Cerebellar cortex (tissue), 1 donor: Measurements from ENCODE around the gene MAP3K15.

Experiments
- DNase-seq: peaks from one replicate; pipeline ENCODE4 v3.0.0-alpha.2; 2015; ENCODE audit warnings: low spot score

Gene MAP3K15

GRCh38 chrX:19514791-19515614 lies at the start of gene MAP3K15:
Gene MAP3K15 (minus strand): TSS chrX:19515508. CDS start chrX:19515261, 247 bp downstream.
- DNase-seq, result peak; percentile 10

GRCh38 chrX:19564606-19565005 lies 49.3 kb upstream of the MAP3K15 start:
- no peak for DNase-seq

DNA sequence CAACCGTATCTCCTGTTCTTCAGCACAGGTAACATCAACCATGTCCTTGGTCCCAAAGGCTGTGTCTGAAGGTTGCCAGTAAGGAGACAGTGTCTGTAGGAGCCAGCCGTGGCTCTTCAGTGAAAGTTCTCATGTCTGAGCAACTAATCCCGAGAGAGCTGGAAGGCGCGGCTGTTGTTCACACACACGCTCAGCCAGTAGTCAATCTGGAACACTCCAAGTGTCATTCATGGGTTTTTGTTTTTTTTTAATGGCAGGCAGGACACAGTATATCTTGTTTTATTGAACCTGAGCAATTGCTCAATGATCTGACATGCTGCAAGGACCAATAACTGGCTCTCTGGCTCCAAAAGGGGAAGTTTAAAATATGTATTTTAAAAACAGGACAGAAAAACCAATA lies 48.4 kb upstream of the MAP3K15 start:
- DNase-seq, result no peak

DNA sequence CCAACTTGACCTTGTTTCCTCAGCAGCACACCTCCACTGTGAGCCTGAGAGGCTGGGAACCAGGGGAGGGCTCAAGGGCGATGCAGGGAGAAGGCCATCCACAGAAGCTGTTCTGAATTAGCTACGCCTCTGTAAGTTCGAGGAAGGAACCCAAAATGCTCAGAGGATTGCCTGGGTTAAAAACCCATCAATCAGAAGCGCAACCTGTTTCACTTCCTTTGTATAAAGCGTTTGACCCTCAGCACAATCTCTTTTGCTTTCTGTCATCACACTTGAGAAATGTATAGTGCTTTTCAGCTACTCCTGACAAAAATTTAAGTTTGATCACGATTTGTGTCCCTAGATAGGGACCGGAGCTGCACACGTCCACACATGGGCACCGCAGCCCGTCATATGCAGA lies 48.0 kb upstream of the MAP3K15 start:
- no peak for DNase-seq

GRCh38 chrX:19560611-19561010 lies 45.3 kb upstream of the MAP3K15 start:
- DNase-seq, result no peak

DNA sequence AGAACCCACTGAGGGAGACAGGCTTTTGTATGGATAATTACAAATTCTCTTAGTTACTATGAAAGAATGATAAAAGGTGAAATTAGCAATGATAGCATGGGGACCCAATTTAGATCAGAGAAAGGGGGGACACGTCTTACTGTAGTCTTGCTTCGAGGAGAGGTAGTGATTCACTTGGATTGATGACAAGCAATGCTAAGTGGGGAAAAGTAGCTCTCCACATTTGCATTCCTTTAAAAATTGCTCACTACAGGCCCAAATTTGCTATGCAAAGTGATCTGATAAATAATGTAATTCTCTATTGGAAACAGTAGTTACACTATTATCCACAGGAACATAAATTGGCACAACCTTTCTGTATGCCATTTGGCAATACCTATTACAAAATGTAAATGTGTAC lies 42.5 kb upstream of the MAP3K15 start:
- no peak for DNase-seq

DNA sequence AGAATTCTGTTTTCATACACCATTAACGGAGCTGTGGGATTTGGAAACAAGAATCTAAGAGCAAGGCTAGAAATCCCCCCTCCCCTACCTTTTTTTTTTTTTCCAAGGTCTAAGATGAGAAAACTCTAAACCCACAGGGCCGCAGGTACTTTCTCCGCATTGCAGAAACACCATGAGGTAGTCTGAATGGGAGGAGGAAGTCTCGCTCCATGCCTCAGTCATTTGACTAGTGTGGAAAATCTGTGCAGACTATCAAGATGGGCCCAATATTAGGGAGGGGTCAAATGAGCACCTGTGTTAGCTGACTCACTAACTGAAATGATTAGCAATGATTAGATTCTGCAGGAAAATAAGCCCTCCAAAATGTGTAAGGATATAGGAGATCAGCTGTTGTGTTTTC lies 40.9 kb upstream of the MAP3K15 start:
- no peak for DNase-seq

GRCh38 chrX:19555683-19556082 lies 40.4 kb upstream of the MAP3K15 start:
- DNase-seq, result no peak

- no peak for DNase-seq
These were observed 39.9 kb upstream of the MAP3K15 start for GRCh38 chrX:19555236-19555635.

- no peak for DNase-seq
These were observed 39.5 kb upstream of the MAP3K15 start for GRCh38 chrX:19554786-19555185.

DNA sequence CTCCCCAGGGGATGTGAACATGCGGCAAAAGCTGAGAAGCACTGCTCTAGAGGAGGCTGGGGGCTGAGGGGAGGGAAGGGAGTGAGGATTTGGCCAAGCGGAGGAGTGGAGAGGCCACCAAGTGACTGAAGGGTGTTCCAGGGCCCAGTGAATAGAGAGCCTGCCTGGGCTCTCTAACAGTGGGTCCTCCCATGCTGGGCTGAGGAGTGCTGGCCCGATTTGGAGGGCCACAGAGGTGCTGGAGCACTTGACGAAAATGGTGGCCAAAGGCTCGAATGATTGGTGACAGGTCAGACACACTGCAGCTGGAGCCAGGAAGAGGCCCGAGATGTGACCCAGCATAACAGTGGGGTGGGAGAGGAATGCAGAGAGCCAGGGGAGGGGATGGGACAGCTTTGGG lies 37.5 kb upstream of the MAP3K15 start:
- DNase-seq, result no peak

GRCh38 chrX:19549838-19550237 lies 34.5 kb upstream of the MAP3K15 start:
- DNase-seq, result no peak

DNA sequence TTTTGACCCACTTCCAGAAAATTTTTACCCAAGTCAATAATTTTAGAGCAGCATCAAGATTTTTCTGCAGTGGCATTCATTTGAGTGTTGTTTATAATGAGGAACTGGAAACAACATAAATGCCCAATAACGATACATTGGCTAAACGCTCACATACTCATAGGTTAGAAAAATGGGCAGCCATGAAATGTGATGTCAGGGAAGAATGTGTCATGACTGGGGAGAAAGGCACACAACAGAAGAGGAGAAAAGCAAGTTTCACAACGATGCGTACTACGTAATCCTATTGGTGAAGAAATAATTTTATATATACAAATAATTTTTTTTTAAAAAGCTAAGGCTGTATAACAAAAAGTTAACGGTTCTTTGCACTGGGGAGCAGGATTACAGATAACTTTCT lies 33.6 kb upstream of the MAP3K15 start:
- DNase-seq, result no peak

GRCh38 chrX:19548279-19548678 lies 33.0 kb upstream of the MAP3K15 start:
- DNase-seq, result no peak

- no peak for DNase-seq
These were observed 30.3 kb upstream of the MAP3K15 start for GRCh38 chrX:19545651-19546050.

DNA sequence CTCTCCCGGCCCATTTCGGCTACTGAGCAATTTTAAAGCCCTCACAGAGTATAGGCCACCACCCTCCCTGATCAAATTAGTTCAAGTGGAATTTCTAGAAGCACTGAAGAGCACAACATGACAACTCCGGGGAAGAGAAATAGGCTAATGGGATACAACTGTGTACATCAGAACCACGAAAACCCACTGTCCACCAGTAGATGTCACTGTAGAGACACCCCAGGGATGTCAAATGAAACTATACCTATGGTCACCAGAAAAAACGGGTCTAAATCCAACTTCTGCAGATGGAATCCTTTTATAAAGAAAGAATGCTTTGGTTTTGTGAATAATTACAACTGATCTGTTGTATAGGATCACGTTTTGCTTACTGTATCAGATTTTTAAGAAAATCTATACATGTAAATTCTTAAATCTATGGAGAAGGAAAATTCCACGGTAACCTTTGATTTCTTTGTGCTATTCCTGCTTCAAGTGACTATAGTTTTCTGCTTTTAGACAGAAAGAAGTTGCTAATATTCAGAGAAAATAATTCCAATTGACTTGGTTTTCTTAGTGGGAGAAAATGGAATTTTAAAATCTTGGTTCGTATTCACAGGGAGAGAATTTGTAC lies 29.5 kb upstream of the MAP3K15 start:
- DNase-seq, result peak; percentile 56

- peak; percentile 93 for DNase-seq
These were observed 28.7 kb upstream of the MAP3K15 start for GRCh38 chrX:19543951-19544381.

DNA sequence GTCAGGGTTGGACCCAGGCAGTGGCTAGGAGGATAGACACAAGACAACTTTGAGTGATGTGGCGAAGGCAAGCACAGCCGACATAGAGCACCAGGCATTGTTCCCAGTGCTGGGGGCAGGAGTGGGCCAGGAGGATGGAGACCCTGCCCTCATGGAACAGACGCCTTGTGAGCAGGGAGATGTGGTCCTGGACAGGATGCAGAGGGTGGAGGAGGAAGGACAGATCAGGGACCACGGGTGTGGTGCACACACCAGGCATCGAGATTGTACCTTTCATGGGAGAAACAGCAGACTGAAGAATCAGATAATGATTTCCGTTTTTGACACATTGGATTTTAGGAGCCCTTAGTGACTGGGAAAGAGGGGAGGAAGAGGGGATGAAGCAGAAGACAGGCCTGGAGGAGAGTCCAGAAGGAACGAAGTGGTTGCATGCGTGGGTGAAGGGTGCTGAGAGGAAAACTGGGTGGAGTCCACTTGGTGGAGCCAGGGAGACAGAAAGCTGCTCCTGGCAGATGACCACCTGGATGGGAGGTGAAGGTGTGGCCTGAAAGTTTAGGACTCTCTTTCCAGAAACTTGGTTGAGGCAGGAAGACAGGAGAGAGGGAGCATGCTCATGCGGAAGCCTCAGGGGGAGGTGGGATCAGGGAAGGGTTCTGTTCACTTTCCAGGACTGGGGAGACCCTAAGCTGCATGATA lies 27.9 kb upstream of the MAP3K15 start:
- DNase-seq, result no peak

DNA sequence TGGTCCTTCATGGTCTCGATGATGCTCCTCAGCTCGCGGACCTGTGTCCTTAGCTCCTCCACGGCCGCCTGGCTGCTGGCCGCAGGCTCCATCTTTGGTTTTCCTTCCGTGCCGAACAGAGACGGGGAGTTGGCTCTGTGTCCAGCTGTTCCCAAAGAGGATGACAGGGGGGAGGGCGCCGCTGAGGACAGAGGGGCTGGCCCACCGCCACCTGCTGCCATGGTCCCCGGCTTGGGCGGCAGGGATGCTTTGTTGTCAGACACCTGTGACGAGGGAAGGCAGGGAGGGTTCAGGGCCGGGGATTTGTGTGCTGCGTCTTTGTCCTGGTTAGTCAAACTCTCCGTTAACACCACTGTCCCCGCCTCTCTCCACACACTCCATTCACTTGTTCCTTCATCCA lies 26.6 kb upstream of the MAP3K15 start:
- no peak for DNase-seq

GRCh38 chrX:19541196-19541595 lies 25.9 kb upstream of the MAP3K15 start:
- DNase-seq, result no peak

- DNase-seq, result peak; percentile 59
These were observed 24.8 kb upstream of the MAP3K15 start for GRCh38 chrX:19540076-19540475.

GRCh38 chrX:19539665-19540064 lies 24.4 kb upstream of the MAP3K15 start:
- no peak for DNase-seq

DNA sequence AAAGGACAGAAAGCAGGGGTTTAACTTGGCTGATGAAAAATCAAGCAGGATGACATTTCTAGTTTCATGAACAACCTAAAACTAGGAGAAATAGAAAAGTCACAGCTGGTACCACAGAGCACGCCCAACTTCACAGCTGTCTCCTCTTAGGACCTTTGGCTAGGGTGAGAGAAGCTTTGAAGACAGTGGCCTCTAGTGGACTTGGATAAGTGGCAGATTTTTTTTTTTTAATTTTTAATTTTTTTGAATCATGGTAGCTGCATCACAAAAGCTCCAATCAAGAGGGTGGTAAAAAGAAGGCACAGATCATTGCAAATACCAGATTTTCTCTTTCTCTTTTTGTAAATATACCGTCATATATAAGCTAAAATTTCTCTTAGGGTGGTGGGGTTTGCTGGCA lies 20.2 kb upstream of the MAP3K15 start:
- no peak for DNase-seq
